Measurements from ENCODE around the gene SUDS3.

DNA sequence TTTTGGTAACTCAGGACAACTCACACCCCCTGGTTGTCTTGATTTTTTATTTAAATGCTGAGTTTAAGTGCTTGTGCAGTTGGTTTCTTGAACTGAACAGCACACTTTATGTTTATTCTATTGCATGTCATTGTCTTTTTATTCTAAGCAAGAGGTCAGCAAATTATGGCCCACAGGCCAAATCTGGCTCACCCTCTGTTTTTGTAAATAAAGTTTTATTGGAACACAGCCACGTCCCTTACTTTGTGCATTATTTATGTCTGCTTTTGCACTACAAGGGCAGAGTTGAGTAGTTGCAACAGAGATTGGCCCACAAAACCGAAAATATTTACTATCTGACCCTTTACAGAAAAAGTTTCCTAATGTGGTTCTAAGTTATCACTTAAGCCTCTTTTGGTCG is 52.3 kb downstream of the SUDS3 start:
- TF ChIP-seq EZH2 (IDR thresholded peaks at IDR 0.05) (no peak), POLR2AphosphoS5 (IDR thresholded peaks at IDR 0.05; ENCODE audit: borderline replicate concordance, low read depth, low read length) (no peak)
